Epithelial cell of proximal tubule (primary cell): Measurements from ENCODE around the gene SORCS2. TPM values are rescaled to one million over a fixed set of nuclear protein-coding genes. Genes with fewer than 3 reads are reported as not detected.

Source experiments
- DNase-seq: peaks from one replicate; pipeline ENCODE4 v3.0.0-alpha.2; 2011; ENCODE audit warnings: low read depth
- H3K4me3 ChIP-seq: 2 replicates; pipeline ENCODE4 v1.5.1; 2011; ENCODE audit warnings: low read depth, mild to moderate bottlenecking, low read length
- total RNA-seq: library from RNA; depleted of rRNA; stranded (reverse); fragments of >200 nt; gene quantifications from 2 replicates; pipeline ENCODE4 v1.2.3, GENCODE V29; 2015
- TF ChIP-seq, protein P1 (sequence below): conservative IDR thresholded peaks from 2 replicates; pipeline ENCODE4 v1.5.1; 2012; ENCODE audit warnings: low read depth, mild to moderate bottlenecking, low read length

SORCS2 gene
- total RNA-seq, 1 donor from 2014 or later = 0.29 TPM

DNA sequence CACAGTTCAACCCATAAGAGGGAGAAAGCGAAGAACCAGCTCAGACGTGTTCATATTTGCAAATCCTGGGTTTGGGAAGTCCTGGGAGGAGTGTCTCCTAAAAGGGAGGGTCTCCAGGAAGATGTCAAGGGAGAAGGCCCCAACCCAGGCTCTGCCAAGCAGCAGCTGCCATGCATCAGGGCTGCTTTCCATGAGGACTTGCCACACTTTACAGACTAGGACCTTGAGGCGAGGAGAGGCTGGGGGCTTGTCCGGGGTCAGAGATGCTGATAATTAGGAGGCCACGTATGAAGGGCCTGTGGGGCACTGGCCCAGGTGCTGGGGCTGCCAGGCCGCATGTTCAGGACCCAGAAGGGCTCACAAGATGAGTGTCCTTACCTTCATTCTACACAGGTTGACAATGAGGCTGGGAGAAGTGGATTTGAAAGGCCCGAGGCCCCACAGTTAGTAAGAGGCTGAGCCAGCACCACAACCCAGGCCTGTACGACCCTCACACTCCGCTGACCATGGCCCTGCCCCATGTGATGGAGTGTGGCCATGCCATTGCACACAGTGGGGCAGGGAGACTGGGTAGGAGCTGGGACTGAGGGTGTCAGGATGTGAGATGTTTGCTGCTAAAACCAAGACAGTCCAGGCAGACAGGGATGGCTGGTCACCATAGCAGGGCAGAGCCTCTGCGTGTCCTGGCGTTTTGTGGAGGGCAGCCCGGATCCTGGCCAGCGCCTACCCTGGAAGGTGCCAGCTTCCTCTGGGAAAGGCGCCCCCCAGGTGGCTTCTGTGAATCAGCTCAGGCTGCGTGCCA, 147.6 kb downstream of the SORCS2 start:
- DNase-seq = no peak
- TF ChIP-seq, protein P1, sequence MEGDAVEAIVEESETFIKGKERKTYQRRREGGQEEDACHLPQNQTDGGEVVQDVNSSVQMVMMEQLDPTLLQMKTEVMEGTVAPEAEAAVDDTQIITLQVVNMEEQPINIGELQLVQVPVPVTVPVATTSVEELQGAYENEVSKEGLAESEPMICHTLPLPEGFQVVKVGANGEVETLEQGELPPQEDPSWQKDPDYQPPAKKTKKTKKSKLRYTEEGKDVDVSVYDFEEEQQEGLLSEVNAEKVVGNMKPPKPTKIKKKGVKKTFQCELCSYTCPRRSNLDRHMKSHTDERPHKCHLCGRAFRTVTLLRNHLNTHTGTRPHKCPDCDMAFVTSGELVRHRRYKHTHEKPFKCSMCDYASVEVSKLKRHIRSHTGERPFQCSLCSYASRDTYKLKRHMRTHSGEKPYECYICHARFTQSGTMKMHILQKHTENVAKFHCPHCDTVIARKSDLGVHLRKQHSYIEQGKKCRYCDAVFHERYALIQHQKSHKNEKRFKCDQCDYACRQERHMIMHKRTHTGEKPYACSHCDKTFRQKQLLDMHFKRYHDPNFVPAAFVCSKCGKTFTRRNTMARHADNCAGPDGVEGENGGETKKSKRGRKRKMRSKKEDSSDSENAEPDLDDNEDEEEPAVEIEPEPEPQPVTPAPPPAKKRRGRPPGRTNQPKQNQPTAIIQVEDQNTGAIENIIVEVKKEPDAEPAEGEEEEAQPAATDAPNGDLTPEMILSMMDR = no peak
- no peak overlapping the region for H3K4me3 ChIP-seq

- H3K4me3 ChIP-seq = no peak overlapping the region
- TF ChIP-seq, protein P1 = no peak
- no peak for DNase-seq
Measured at GRCh38 chr4:7340553-7341433, 148.5 kb downstream of the SORCS2 start.

GRCh38 chr4:7341491-7342222, 149.3 kb downstream of the SORCS2 start:
- DNase-seq = no peak
- H3K4me3 ChIP-seq = no peak overlapping the region
- TF ChIP-seq, protein P1 = no peak

GRCh38 chr4:7342223-7343080, 150.1 kb downstream of the SORCS2 start:
- H3K4me3 ChIP-seq = no peak overlapping the region
- TF ChIP-seq, protein P1 = no peak
- DNase-seq = no peak

- TF ChIP-seq, protein P1 = no peak
- no peak overlapping the region for H3K4me3 ChIP-seq
- no peak for DNase-seq
Measured at GRCh38 chr4:7343081-7343655, 150.8 kb downstream of the SORCS2 start.

- no peak for DNase-seq
- H3K4me3 ChIP-seq = no peak overlapping the region
- TF ChIP-seq, protein P1 = no peak
Measured at GRCh38 chr4:7343950-7344349, 151.6 kb downstream of the SORCS2 start.
